Skeletal muscle satellite cell (primary cell): ENCODE data around the gene HPF1. TPM values are rescaled to one million over a fixed set of nuclear protein-coding genes. Genes with fewer than 3 reads are reported as not detected.
"Not testable (repeated sequence)": the region's sequence is repeated elsewhere in the genome, so short reads cannot be mapped to it uniquely, and the experiment has no call there.

ENCODE experiments used
- H3K27me3 ChIP-seq: 2 replicates; pipeline ENCODE4 v1.7.0; 2013; ENCODE audit warnings: low read length; ENCODE audit not compliant: control insufficient read depth, insufficient read depth
- H3K36me3 ChIP-seq: 2 replicates; pipeline ENCODE4 v1.7.0; 2013; ENCODE audit warnings: mild to moderate bottlenecking, control low read depth, low read length; ENCODE audit not compliant: insufficient read depth
- H3K4me1 ChIP-seq: 2 replicates; pipeline ENCODE4 v1.7.0; 2013; ENCODE audit warnings: low read length; ENCODE audit not compliant: control insufficient read depth, insufficient read depth
- H3K4me2 ChIP-seq: 2 replicates; pipeline ENCODE4 v1.7.0; 2013; ENCODE audit warnings: mild to moderate bottlenecking, low read length
- H3K4me3 ChIP-seq: 2 replicates; pipeline ENCODE4 v1.7.0; 2013; ENCODE audit warnings: low read length
- H3K9ac ChIP-seq: 2 replicates; pipeline ENCODE4 v1.7.0; 2013; ENCODE audit warnings: mild to moderate bottlenecking, low read depth, low read length, moderate library complexity
- H3K9me3 ChIP-seq: replicated peaks from 2 replicates; pipeline ENCODE4 v1.7.0; 2013; ENCODE audit warnings: mild to moderate bottlenecking, control low read depth, low read length
- total RNA-seq: library from RNA; depleted of rRNA; stranded (reverse); fragments of >200 nt; gene quantifications from 2 replicates; pipeline ENCODE4 v1.2.3, GENCODE V29; 2012; rRNA removed

HPF1 gene
- total RNA-seq = 22.9 and 36.8 TPM in 2 replicates

DNA sequence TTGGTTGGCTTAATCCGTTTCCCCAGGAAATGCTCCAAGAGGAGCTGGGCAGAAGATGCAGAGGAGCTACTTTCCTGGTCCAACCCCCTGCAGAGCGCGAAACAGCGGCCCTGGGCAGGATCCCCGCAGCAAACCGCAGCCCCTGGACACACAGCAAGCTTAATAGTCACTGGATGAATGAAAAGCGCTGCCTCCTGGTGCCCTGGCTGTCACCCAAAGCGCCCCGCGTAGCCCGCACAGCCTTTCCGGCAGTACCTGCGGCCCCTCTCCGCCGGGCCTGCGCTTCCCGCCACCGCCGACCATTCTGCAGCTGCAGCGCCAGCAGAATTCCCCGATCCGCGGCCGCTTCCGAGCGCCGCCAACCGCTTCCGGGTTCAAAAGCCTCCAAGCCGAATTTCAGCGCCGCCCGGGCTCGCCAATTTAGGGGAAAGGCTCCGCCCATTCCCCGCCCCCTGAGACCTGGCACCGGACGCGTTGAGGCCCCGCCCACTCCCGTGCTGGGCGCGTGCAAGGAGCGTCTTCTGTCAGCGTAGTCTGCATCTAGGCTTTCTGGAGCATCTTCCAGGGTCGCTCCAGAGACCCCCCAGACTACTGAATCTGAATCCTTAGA, at the start of gene HPF1:
Gene HPF1 (minus strand): TSS at position 370 of the 610 bp plus-strand sequence. CDS start 67 bp downstream, at position 303.
- Histone ChIP-seq H3K4me3 (peak within 1 kb of the TSS; percentile 95), H3K36me3 (no peaks in the 10 kb centered on the region), H3K9me3 (no peaks in the 10 kb centered on the region), H3K4me1 (peaks cover 9% of the 10 kb centered on the region), H3K9ac (peak within 1 kb of the TSS; percentile 84), H3K4me2 (peak within 1 kb of the TSS; percentile 91), H3K27me3 (no peaks in the 10 kb centered on the region)

DNA sequence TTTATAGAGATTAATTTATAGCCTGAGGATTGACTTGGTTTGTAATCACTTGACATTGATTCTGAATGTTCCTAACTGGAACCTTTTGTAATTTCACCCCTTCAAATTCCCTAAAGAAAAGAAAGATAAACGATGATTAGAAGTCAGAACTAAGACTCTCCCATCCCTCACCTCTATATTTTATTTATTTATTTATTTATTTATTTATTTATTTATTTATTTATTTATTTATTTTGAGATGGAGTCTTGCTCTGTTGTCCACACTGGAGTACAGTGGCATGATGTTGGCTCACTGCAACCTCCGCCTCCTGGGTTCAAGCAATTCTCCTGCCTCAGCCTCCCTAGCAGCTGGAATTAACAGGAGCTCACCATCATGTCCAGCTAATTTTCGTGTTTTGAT, 49.0 kb upstream of the HPF1 start:
- not testable (repeated sequence) for H3K9ac ChIP-seq, H3K4me2 ChIP-seq, H3K9me3 ChIP-seq, H3K4me1 ChIP-seq, H3K27me3 ChIP-seq, H3K4me3 ChIP-seq, H3K36me3 ChIP-seq

DNA sequence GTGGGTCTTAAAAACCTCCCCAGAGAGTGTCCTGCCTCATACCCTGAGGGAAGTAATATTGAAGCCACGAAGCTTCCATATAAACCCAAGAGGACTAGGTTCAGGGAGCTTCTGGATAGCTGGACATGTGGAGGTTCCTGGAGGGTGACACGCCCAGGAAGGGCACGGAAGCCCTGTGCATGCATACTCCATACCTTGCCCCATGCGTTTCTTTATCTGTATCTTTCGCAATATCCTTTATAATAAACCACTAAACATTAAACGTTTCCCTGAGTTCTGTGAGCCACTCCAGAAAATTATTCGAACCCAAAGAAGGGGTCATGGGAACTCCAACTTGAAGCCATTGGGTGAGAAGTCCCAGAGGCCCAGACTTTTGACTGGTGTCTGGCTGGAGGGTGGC, 45.7 kb upstream of the HPF1 start:
- H3K9me3 ChIP-seq = no peaks in the 10 kb centered on the region
- no peak overlapping the region for H3K4me2 ChIP-seq
- H3K9ac ChIP-seq = no peak overlapping the region
- peaks cover 3% of the 10 kb centered on the region for H3K27me3 ChIP-seq
- no peak overlapping the region for H3K4me3 ChIP-seq
- no peaks in the 10 kb centered on the region for H3K4me1 ChIP-seq
- H3K36me3 ChIP-seq = no peaks in the 10 kb centered on the region

DNA sequence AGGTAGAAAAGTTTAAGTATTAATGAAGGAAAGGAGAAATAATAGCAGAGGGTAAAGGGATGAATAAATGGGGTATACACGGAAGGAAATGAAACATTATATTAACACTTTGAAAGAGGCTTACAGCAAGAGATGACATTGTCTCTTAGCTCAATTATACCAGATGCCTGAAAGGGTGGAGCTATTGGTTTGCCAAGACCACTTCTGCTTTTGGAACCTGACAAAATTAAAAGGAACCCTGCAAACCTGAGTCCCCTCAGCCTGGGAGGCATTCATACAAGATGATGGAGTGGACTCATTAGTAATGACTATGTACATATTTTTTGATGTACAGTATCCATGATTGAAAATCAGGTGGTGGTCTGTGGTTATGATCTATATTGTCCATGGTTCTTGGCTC, 45.1 kb upstream of the HPF1 start:
- H3K9me3 ChIP-seq = no peaks in the 10 kb centered on the region
- no peaks in the 10 kb centered on the region for H3K4me1 ChIP-seq
- peaks cover 3% of the 10 kb centered on the region for H3K27me3 ChIP-seq
- H3K4me2 ChIP-seq = no peak overlapping the region
- H3K9ac ChIP-seq = no peak overlapping the region
- H3K4me3 ChIP-seq = no peak overlapping the region
- H3K36me3 ChIP-seq = no peaks in the 10 kb centered on the region

DNA sequence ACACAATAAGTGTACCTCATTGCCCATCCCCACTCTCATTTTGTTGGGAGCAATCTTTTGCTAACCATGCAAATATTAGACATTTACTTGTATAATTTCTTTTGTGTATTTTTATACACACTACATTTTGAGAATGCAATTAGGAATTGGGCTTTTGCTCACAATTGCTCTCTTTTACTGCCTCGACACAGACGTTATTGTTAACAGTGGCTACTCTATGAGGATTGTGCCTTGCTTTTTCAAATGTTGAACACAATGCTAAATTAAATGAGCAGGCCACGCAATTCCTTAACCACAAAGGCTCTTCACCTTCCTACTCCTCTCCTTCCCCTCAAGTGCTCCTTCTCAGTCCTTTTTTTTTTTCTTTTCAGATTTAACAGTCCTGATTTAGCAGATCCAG, 42.8 kb upstream of the HPF1 start:
- Histone ChIP-seq H3K9ac (no peak overlapping the region), H3K36me3 (no peaks in the 10 kb centered on the region), H3K4me3 (no peak overlapping the region), H3K9me3 (no peaks in the 10 kb centered on the region), H3K4me1 (peaks cover 3% of the 10 kb centered on the region), H3K4me2 (no peak overlapping the region), H3K27me3 (peaks cover 3% of the 10 kb centered on the region)

DNA sequence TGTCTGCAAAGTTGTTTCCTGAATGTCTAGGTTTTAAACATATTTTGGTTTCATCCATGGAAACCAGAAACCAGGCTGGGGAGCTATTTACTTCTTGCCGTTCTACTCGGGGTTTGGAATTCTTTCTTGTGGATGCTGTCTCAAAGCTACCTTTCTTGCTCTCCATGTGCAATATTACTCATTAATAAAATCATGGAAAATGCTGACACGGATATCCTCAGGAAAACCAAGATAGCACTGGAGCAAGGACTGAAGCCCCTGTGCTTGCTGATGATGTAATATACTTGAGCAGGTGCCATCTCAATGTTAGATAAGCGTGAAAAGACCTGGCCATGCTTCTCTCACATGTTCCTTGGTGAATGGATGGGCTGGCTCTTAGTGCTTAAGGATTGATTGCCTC, 41.5 kb upstream of the HPF1 start:
- Histone ChIP-seq H3K27me3 (peaks cover 3% of the 10 kb centered on the region), H3K4me2 (no peak overlapping the region), H3K4me3 (no peak overlapping the region), H3K4me1 (peaks cover 7% of the 10 kb centered on the region), H3K9ac (no peak overlapping the region), H3K9me3 (no peaks in the 10 kb centered on the region), H3K36me3 (no peaks in the 10 kb centered on the region)

DNA sequence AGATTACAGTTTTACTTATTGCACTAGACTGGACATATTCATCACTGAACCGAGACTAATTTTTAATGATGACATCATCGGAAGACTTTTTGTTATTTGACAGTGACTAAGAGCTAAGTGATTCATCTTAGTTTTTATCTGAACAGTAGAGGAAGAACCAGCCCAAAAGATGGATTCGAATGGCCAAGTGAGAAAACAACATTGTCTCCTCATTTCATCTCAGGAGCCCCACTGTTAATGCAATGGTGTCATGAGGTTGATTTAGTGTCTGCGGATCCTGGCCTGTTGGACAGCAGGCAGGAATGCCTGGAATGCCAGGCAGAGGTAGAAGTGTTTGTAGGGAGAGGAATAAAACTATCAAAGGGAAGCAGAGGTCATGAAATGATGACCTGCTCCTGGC, 37.8 kb upstream of the HPF1 start:
- no peak overlapping the region for H3K9ac ChIP-seq
- H3K36me3 ChIP-seq = no peaks in the 10 kb centered on the region

DNA sequence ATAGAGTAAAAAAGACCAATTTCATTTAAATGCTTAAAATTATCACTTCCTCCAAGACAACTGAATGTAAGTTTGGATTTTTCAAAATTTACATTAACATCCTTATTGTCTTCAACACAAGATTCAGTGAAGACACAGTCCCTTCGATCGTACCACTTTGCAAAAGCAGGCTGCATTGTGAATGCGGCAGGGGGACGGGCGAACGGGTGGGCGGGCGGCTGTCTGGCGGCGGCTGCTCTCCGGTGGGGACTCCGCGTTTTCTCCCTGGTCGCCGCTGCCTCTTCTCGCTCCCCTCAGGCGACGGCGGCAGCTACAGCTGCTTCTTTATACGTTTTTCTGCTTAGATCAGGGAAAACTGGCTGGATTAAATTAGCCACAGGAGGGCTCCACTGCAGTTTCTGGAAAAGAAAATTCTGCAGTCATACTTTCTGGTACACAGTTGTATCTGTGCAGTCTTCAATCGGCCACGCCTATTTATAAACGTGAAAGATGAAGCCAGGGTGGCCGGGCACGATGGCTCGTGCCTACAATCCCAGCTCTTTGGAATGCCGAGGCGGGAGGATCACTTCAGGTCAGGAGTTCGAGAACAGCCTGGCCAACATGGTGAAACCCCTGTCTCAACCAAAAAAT, 33.9 kb upstream of the HPF1 start:
- H3K36me3 ChIP-seq = no peaks in the 10 kb centered on the region
- H3K27me3 ChIP-seq = peaks cover 28% of the 10 kb centered on the region
- H3K9ac ChIP-seq = no peak overlapping the region
- peak overlapping the region; percentile 61 for H3K4me3 ChIP-seq
- H3K9me3 ChIP-seq = no peaks in the 10 kb centered on the region
- peaks cover 7% of the 10 kb centered on the region for H3K4me1 ChIP-seq
- H3K4me2 ChIP-seq = peak overlapping the region; percentile 81

More for the DNA sequence above, 37.8 kb upstream of the HPF1 start:
- Histone ChIP-seq H3K4me2 (no peak overlapping the region), H3K4me1 (peaks cover 7% of the 10 kb centered on the region), H3K4me3 (no peak overlapping the region), H3K27me3 (peaks cover 4% of the 10 kb centered on the region), H3K9me3 (no peaks in the 10 kb centered on the region)

DNA sequence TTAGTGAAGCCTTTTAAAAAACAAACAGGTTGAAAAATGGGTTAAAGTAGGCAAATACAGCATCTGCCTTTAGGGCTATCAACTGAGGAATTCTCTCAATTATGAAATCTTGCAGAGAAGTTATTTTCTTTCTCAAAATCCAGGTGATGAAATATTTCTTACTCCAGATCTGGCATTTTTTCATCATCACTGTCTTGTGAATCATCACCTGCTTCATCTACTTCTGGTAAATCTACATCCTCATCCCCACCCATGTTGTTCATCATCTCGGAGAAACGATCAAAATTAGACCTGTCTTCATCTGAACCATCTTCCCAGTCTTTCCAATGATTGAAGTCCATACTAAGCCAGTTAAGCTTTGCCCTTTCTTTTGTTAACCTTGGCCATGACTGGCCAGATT, 33.3 kb upstream of the HPF1 start:
- H3K27me3 ChIP-seq = peaks cover 31% of the 10 kb centered on the region

DNA sequence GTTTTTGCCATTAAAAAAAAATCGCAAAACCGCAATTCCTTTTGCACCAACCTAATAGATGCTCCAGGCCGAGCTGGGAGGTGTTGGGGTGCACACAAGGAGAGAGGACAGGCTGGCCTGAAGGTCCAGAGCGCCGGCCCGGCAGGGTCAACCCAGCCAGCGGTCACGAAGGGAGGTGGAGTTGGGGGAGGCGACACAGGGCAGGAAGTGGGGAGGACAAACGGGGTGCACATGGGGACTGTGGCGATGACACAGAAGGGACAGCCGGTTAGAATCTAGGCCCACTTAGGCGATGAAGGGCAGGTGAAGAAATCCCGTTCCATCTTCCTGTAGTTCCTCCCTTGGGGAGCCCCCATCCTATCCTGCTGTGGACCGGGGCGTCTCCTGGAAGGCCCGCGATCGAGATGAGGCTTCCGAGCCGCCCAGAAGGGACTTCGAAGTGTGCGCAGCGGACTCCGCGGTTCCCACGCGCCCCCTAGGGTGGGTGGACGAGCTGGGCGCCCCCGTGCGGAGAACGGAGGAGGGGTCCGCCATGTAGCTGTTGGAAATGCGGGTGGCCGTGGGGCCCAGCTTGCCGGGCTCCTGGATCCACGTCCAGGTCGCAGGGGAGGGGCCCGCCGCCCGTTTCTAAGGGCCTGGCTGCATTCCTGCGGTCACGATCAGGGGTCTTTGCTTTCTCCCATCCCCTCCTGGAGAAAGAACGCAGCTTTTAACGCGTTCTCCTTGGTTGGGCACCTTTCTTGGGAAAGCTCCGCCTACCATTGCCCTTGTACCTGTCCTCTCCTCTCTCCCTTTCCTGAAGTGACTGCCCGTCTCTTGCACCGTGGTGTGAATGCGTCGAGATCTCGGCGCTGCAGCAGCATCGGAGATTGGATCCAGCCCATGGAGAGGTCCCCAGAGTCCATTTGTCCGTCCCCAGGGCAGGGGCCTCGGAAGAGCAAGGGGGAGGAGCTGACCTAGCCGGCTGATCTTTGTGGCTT, 17.0 kb upstream of the HPF1 start:
- H3K9ac ChIP-seq = no peak overlapping the region
- H3K4me1 ChIP-seq = peaks cover 4% of the 10 kb centered on the region
- no peaks in the 10 kb centered on the region for H3K36me3 ChIP-seq
- H3K27me3 ChIP-seq = peaks cover 17% of the 10 kb centered on the region
- no peak overlapping the region for H3K4me3 ChIP-seq
- no peaks in the 10 kb centered on the region for H3K9me3 ChIP-seq
- H3K4me2 ChIP-seq = peak overlapping the region; percentile 59

More for the DNA sequence above, 33.3 kb upstream of the HPF1 start:
- Histone ChIP-seq H3K4me1 (peaks cover 7% of the 10 kb centered on the region), H3K4me2 (peak overlapping the region; percentile 81), H3K4me3 (no peak overlapping the region), H3K36me3 (no peaks in the 10 kb centered on the region), H3K9ac (no peak overlapping the region), H3K9me3 (no peaks in the 10 kb centered on the region)

DNA sequence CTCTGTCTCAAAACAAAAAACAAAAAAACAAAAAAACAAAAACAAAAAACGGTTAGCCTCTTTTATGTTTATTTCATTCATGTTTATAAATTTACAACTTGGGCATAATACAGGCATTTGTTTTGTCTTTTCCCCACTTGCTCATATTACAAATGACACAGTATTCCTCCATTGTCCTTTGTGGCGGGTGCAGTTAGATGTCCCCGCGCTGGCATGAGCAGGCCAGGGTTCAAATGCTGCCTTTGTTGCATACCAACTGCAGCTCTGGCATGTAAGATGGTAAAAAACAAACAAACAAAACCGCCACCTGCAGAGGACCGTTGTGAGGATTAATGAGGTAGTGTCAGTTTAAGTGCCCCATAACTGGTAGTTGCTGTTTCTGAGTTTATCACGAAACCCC, 16.1 kb upstream of the HPF1 start:
- peaks cover 4% of the 10 kb centered on the region for H3K4me1 ChIP-seq
- H3K4me3 ChIP-seq = no peak overlapping the region
- no peaks in the 10 kb centered on the region for H3K36me3 ChIP-seq
- H3K9me3 ChIP-seq = no peaks in the 10 kb centered on the region
- H3K27me3 ChIP-seq = peaks cover 17% of the 10 kb centered on the region
- no peak overlapping the region for H3K9ac ChIP-seq
- H3K4me2 ChIP-seq = no peak overlapping the region
